NOMO-1 (cell line): Measurements from ENCODE around the gene SLC30A7.

Source experiments
- DNase-seq, 2 experiments: peaks; one replicate each; lab custom pipeline; 2025; ENCODE audit not compliant: unreplicated experiment in 2 of 2; lab: John Stamatoyannopoulos, UW

SLC30A7 gene

DNA sequence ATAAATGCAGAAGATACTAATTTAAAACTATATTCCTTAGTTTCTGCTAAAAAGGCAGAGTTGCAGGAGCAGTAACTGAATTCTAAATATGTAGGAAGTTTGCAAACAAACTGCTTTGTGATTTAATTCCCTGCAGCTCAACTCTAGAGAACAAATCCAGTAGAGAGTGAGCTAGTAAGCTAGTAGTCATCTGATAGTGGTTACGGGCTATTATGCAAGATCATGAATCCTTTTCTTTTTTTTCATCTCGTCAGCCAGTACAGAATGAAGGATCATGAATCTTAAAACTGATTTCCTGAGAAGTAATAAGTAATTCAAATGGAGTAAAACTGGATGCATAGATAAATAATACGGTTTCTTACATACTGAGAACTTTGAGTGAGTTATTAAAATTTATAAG lies 126.4 kb downstream of the SLC30A7 start:
- peak in 1 of 2 experiments; percentile 12 for DNase-seq

DNA sequence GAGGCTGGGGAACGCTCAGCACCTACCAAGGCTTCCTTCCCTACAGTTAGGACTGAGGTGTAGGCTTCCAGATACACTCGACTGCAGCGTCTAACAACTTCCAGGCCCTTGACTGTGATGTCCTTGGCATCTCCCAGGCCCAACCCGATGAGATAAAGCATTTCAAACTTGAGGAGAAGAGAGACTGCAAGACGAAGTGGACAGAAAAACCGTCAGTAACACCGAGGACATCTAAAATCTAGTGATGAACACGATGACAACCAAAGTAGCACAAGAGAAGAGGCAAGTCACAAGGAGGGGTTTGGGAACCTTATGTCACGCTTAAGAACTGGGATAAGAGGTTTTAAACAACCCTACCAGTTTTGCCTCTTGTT lies 129.4 kb downstream of the SLC30A7 start:
- DNase-seq: no peak

DNA sequence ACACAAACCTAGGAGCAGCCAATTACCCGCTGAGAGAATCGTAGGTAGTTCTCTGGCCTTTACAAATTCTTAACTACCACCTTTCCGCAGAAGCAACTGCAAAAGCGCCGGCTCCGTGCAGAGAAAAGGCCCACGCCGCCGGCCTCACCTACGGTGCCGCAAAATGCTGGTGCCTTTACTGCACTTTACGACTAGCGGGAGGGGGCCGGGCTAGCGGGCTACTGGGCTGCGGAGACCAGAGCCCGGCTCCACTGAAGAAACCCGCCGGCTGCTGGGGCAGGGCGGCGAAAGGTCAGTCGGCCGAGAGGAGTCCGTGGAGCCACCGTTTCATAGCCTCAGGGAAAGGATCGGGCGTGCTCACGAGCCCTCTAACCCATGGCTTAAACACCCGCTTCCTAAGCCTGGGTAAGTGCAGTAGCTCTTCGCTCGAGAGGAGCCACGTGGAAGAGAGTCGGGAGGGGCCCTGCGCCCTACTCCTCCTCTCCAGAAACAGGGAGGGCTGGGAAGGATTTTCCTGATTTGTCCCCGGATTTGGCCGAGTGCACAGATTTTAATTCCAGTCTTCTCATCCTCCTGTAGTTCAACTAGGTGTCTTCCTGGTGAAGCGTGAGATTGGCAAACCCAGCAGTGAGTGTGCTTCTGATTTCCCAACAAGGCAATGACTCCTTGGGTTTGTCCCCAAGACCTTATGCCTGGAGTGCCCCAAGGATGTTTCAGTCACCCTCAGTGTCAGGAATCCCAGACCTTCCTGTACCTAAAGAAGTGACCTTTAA lies 130.0 kb downstream of the SLC30A7 start, which contains the start of gene DPH5:
TSS of gene DPH5 (minus strand) at position 128 of the 773 bp plus-strand sequence. CDS start 341 bp downstream, outside the sequence.
- DNase-seq: peak; percentile 79 to 91

- DNase-seq: no peak
Measured at GRCh38 chr1:101026430-101026788, 130.5 kb downstream of the SLC30A7 start.

- no peak for DNase-seq
Measured at GRCh38 chr1:101027194-101027772, 131.4 kb downstream of the SLC30A7 start.

- no peak for DNase-seq
Measured at GRCh38 chr1:101028466-101028865, 132.6 kb downstream of the SLC30A7 start.

DNA sequence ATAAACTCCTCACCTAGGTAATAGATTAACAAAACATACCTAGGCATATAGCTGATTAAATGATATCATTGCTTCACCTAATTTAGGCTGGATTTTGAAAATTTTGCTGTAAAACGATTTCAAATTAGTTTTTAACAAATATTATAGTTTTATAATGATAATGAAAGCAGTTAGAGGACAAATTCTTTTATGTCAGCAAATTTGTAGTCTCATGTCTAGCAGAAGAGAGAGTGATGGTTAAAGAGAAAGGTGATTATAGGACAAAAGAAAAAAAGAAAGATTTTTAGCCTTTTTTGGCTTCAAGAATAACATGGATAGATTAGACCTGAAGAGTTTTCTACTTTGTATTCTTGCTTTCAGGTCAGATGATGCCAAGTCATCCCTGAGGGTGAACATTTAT lies 133.3 kb downstream of the SLC30A7 start:
- no peak for DNase-seq

- DNase-seq: no peak
Measured at GRCh38 chr1:101030881-101031280, 135.0 kb downstream of the SLC30A7 start.
